ENCODE data around the gene HMGB3. TPM values are rescaled to one million over a fixed set of nuclear protein-coding genes. Genes with fewer than 3 reads are reported as not detected.

Gene HMGB3
- total RNA-seq, 2 experiments from 2014 or later, result 4.0 to 5.4 TPM

GRCh38 chrX:151030845-151031244 is 47.7 kb downstream of the HMGB3 start:
- TF ChIP-seq CTCF (IDR thresholded peaks at IDR 0.05), result no peak

GRCh38 chrX:151031391-151031975 is 48.3 kb downstream of the HMGB3 start:
- DNase-seq, result no peak
- no peak for ATAC-seq (ENCODE audit: poor library complexity)
- Mint-ChIP-seq H3K4me3 (no peak overlapping the region), H3K4me1 (ENCODE audit: low read depth) (no peaks in the 10 kb centered on the region), H3K27ac (no peak overlapping the region), H3K9me3 (no peaks in the 10 kb centered on the region), H3K27me3 (no peaks in the 10 kb centered on the region), H3K36me3 (ENCODE audit: low read depth) (no peaks in the 10 kb centered on the region)
- Histone ChIP-seq H3K4me3 (ENCODE audit: low read length) (no peak overlapping the region), H3K27ac (ENCODE audit: low read depth in 1 of 2, low read length in 2 of 2) (no peak overlapping the region), H3K4me1 (ENCODE audit: insufficient read depth, low read length) (no peaks in the 10 kb centered on the region), H3K9me3 (ENCODE audit: control insufficient read depth in 1 of 2, insufficient read depth in 1 of 2, low read length in 2 of 2) (no peaks in the 10 kb centered on the region), H3K36me3 (ENCODE audit: insufficient read depth, low read length) (no peaks in the 10 kb centered on the region), H3K27me3 (ENCODE audit: control insufficient read depth in 1 of 2, insufficient read depth in 2 of 2, low read length in 2 of 2) (no peaks in the 10 kb centered on the region)
- intact Hi-C loops (cut with DNase I, micrococcal nuclease), result no loop called here
- no peak for TF ChIP-seq CTCF (IDR thresholded peaks at IDR 0.05)
- CTCF ChIA-PET, result no interaction called here
- POLR2A ChIA-PET, result no interaction called here

More at GRCh38 chrX:151030845-151031244, 47.7 kb downstream of the HMGB3 start:
- intact Hi-C loops (cut with DNase I, micrococcal nuclease), result no loop called here
- H3K4me1 Mint-ChIP-seq (ENCODE audit: low read depth), result no peaks in the 10 kb centered on the region
- peak in 1 of 14 experiments; percentile 1 for DNase-seq
- no peaks in the 10 kb centered on the region for H3K36me3 ChIP-seq (ENCODE audit: insufficient read depth, low read length)
- no peak for ATAC-seq (ENCODE audit: poor library complexity)
- H3K4me1 ChIP-seq (ENCODE audit: insufficient read depth, low read length), result no peaks in the 10 kb centered on the region
- no peak overlapping the region for H3K27ac Mint-ChIP-seq
- POLR2A ChIA-PET, result interaction anchor here (0.9 kb wide), 1 partner anchor 188 kb away, joined by 3 read pairs; no protein-coding TSS in a partner anchor
- no peak overlapping the region for H3K27ac ChIP-seq (ENCODE audit: low read depth in 1 of 2, low read length in 2 of 2)
- H3K4me3 Mint-ChIP-seq, result no peak overlapping the region
- H3K9me3 ChIP-seq (ENCODE audit: control insufficient read depth in 1 of 2, insufficient read depth in 1 of 2, low read length in 2 of 2), result no peaks in the 10 kb centered on the region
- no peak overlapping the region for H3K4me3 ChIP-seq (ENCODE audit: low read length)
- H3K9me3 Mint-ChIP-seq, result no peaks in the 10 kb centered on the region
- H3K27me3 ChIP-seq (ENCODE audit: control insufficient read depth in 1 of 2, insufficient read depth in 2 of 2, low read length in 2 of 2), result no peaks in the 10 kb centered on the region
- no peaks in the 10 kb centered on the region for H3K27me3 Mint-ChIP-seq
- CTCF ChIA-PET, result no interaction called here
- H3K36me3 Mint-ChIP-seq (ENCODE audit: low read depth), result no peaks in the 10 kb centered on the region

GRCh38 chrX:151039351-151039750 is 56.2 kb downstream of the HMGB3 start:
- H3K4me3 Mint-ChIP-seq, result no peak overlapping the region
- no peak for TF ChIP-seq CTCF (IDR thresholded peaks at IDR 0.05)
- intact Hi-C loops (cut with DNase I, micrococcal nuclease), result no loop called here
- H3K9me3 ChIP-seq (ENCODE audit: control insufficient read depth in 1 of 2, insufficient read depth in 1 of 2, low read length in 2 of 2), result no peaks in the 10 kb centered on the region
- H3K36me3 ChIP-seq (ENCODE audit: insufficient read depth, low read length), result no peaks in the 10 kb centered on the region
- ATAC-seq (ENCODE audit: poor library complexity) (no peak), DNase-seq (no peak)
- no peak overlapping the region for H3K27ac Mint-ChIP-seq
- no peaks in the 10 kb centered on the region for H3K36me3 Mint-ChIP-seq (ENCODE audit: low read depth)
- H3K9me3 Mint-ChIP-seq, result no peaks in the 10 kb centered on the region
- no peaks in the 10 kb centered on the region for H3K4me1 ChIP-seq (ENCODE audit: insufficient read depth, low read length)
- H3K27me3 ChIP-seq (ENCODE audit: control insufficient read depth in 1 of 2, insufficient read depth in 2 of 2, low read length in 2 of 2), result no peaks in the 10 kb centered on the region
- no peak overlapping the region for H3K27ac ChIP-seq (ENCODE audit: low read depth in 1 of 2, low read length in 2 of 2)
- no peaks in the 10 kb centered on the region for H3K4me1 Mint-ChIP-seq (ENCODE audit: low read depth)
- H3K27me3 Mint-ChIP-seq, result peaks cover 10% of the 10 kb centered on the region
- ChIA-PET CTCF (no interaction called here), POLR2A (no interaction called here)
- no peak overlapping the region for H3K4me3 ChIP-seq (ENCODE audit: low read length)

Other genes starting within 250 kb of the HMGB3 start
- 1 to 10 TPM; 5.3 to 6.5 TPM for gene CD99L2, start 84.7 kb upstream of the HMGB3 start, total RNA-seq
- not detected for gene GPR50, start 193.2 kb downstream of the HMGB3 start, total RNA-seq

All from CD4-positive, alpha-beta T cell (primary cell).